ENCODE data around the gene CYP8B1. TPM values are rescaled to one million over a fixed set of nuclear protein-coding genes. Genes with fewer than 3 reads are reported as not detected.

Gene CYP8B1
- total RNA-seq, 1 donor = not detected

DNA sequence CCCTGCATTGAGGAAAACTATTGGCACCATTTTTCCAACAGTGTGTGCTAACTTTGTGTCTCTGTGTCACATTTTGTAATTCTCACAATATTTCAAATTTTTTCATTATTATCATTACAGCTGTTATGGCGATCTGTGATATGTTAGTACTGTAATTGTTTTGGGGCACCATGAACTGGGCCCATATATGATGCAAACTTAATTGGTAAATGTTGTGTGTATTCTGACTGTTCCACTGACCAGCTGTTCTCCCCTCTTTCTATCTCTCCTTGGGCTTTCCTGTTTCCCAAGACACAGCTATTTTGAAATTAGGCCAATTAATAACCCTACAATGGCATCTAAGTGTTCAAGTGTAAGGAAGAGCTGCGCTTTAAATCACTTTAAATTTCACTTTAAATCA lies 2.2 kb upstream of the CYP8B1 start:
- Histone ChIP-seq H3K79me2 (ENCODE audit: insufficient read depth, low read length) (no peaks in the 10 kb centered on the region), H2AFZ (ENCODE audit: low read length) (no peak overlapping the region), H3K27me3 (ENCODE audit: insufficient read depth, low read length) (peaks cover 7% of the 10 kb centered on the region), H3K4me1 (ENCODE audit: insufficient read depth, low read length) (no peaks in the 10 kb centered on the region), H3K27ac (ENCODE audit: low read depth, low read length) (no peak overlapping the region), H3K4me2 (ENCODE audit: insufficient read depth, low read length) (no peak overlapping the region), H3K9me3 (ENCODE audit: low read depth, low read length) (no peaks in the 10 kb centered on the region), H4K20me1 (ENCODE audit: insufficient read depth, low read length) (no peaks in the 10 kb centered on the region), H3K36me3 (ENCODE audit: insufficient read depth, low read length) (no peaks in the 10 kb centered on the region), H3K4me3 (ENCODE audit: insufficient read depth, low read length) (no peak overlapping the region)
- TF ChIP-seq, protein P1, sequence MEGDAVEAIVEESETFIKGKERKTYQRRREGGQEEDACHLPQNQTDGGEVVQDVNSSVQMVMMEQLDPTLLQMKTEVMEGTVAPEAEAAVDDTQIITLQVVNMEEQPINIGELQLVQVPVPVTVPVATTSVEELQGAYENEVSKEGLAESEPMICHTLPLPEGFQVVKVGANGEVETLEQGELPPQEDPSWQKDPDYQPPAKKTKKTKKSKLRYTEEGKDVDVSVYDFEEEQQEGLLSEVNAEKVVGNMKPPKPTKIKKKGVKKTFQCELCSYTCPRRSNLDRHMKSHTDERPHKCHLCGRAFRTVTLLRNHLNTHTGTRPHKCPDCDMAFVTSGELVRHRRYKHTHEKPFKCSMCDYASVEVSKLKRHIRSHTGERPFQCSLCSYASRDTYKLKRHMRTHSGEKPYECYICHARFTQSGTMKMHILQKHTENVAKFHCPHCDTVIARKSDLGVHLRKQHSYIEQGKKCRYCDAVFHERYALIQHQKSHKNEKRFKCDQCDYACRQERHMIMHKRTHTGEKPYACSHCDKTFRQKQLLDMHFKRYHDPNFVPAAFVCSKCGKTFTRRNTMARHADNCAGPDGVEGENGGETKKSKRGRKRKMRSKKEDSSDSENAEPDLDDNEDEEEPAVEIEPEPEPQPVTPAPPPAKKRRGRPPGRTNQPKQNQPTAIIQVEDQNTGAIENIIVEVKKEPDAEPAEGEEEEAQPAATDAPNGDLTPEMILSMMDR (IDR thresholded peaks at IDR 0.05; ENCODE audit: extremely low read depth, low read depth, low read length) = no peak
- DNase-seq (ENCODE audit: insufficient read length, low spot score, missing footprints) = no peak

DNA sequence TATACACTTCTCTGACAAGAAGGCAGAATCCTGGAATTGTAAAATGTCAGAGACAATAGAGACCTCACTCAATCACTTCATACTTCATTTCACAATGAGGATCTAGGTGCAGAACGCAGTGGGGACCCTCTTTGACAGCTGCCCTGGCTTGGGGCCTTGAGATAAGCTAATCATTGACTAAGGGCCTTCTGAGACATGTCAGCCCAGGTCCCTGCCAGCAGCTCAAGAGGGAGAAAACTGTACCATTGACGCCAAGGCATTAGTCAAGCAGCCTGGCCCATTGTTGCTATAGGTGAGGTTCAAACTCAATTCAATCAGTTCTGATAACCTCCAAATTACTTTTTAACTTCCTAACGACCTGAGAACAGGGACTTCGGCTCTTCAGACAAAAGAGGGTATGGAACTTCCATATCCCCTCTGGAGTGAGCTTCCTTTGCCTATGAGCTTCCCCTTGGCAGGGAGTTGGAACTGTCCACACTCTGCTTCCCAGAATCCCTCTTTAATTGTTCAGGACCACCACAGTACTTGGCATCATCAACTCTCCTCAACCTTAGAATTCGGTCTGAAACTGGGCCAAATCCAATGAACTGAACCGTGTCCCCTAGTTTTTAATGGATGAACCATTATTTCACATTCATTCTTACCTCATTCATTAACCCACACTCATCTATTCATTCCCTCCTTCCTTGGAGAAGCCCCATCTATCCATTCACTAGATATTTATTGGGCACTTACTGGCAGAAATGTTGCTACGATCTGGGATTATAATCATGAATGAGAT lies 1.5 kb upstream of the CYP8B1 start:
- no peak overlapping the region for H3K4me2 ChIP-seq (ENCODE audit: insufficient read depth, low read length)

DNA sequence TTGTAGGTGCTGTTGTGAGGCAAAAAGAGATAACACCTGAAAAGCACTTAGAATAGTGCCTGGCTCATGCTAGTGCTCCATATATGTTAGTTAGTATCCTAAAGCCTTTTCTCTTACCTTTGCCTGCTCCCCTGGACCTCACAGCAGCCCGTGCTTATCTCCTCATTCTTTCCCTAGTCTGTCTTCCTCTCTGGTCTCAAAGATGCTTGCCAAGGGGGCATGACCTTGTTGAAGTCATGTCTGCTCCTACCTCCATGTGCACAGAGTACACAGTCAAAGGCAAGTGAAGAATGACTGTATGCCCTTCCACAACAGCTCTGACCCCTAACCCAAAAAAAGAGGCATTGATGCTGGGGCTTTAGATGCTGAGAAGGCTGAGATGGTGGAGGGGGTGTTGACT lies 722 bp upstream of the CYP8B1 start:
- TF ChIP-seq, protein P1 (IDR thresholded peaks at IDR 0.05; ENCODE audit: extremely low read depth, low read depth, low read length) = no peak
- no peak for DNase-seq (ENCODE audit: insufficient read length, low spot score, missing footprints)

More for the DNA sequence above, 1.5 kb upstream of the CYP8B1 start:
- Histone ChIP-seq H4K20me1 (ENCODE audit: insufficient read depth, low read length) (no peaks in the 10 kb centered on the region), H3K9me3 (ENCODE audit: low read depth, low read length) (no peaks in the 10 kb centered on the region), H3K27me3 (ENCODE audit: insufficient read depth, low read length) (peaks cover 7% of the 10 kb centered on the region), H3K4me3 (ENCODE audit: insufficient read depth, low read length) (no peak overlapping the region), H3K36me3 (ENCODE audit: insufficient read depth, low read length) (no peaks in the 10 kb centered on the region), H3K4me1 (ENCODE audit: insufficient read depth, low read length) (no peaks in the 10 kb centered on the region), H3K79me2 (ENCODE audit: insufficient read depth, low read length) (no peaks in the 10 kb centered on the region), H3K27ac (ENCODE audit: low read depth, low read length) (no peak overlapping the region), H2AFZ (ENCODE audit: low read length) (no peak overlapping the region)
- TF ChIP-seq, protein P1 (IDR thresholded peaks at IDR 0.05; ENCODE audit: extremely low read depth, low read depth, low read length) = no peak
- DNase-seq (ENCODE audit: insufficient read length, low spot score, missing footprints) = peak; percentile 62

DNA sequence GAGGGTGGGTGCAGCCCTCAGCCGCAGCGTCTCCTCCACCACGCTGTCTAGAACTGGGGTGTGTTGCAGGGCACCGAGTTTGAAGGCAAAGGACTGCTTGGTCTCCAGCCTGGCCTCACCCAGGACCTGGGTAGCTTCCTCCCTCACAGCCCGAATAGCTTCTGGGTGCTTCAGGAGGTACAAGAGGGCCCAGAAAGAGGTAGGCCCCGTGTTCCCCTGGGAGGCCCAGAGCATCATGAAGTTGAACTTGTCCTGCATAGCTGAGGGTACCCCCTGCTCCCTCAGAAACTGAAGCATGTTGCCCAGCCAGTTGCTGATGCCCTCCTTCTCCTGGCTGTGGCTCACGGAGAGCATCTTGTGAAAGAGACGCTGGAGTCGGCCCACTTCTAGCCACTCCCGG lies 930 bp downstream of the CYP8B1 start:
- TF ChIP-seq, protein P1 (IDR thresholded peaks at IDR 0.05; ENCODE audit: extremely low read depth, low read depth, low read length) = no peak
- H3K36me3 ChIP-seq (ENCODE audit: insufficient read depth, low read length) = no peaks in the 10 kb centered on the region
- no peak overlapping the region for H2AFZ ChIP-seq (ENCODE audit: low read length)
- H3K27ac ChIP-seq (ENCODE audit: low read depth, low read length) = no peak overlapping the region
- no peaks in the 10 kb centered on the region for H4K20me1 ChIP-seq (ENCODE audit: insufficient read depth, low read length)
- H3K27me3 ChIP-seq (ENCODE audit: insufficient read depth, low read length) = peaks cover 7% of the 10 kb centered on the region
- H3K9me3 ChIP-seq (ENCODE audit: low read depth, low read length) = no peaks in the 10 kb centered on the region
- no peaks in the 10 kb centered on the region for H3K4me1 ChIP-seq (ENCODE audit: insufficient read depth, low read length)
- no peak overlapping the region for H3K4me3 ChIP-seq (ENCODE audit: insufficient read depth, low read length)
- no peaks in the 10 kb centered on the region for H3K79me2 ChIP-seq (ENCODE audit: insufficient read depth, low read length)
- DNase-seq (ENCODE audit: insufficient read length, low spot score, missing footprints) = peak; percentile 10
- no peak overlapping the region for H3K4me2 ChIP-seq (ENCODE audit: insufficient read depth, low read length)

More for the DNA sequence above, 722 bp upstream of the CYP8B1 start:
- Histone ChIP-seq H3K79me2 (ENCODE audit: insufficient read depth, low read length) (no peaks in the 10 kb centered on the region), H3K4me1 (ENCODE audit: insufficient read depth, low read length) (no peaks in the 10 kb centered on the region), H3K4me2 (ENCODE audit: insufficient read depth, low read length) (no peak overlapping the region), H2AFZ (ENCODE audit: low read length) (no peak overlapping the region), H4K20me1 (ENCODE audit: insufficient read depth, low read length) (no peaks in the 10 kb centered on the region), H3K4me3 (ENCODE audit: insufficient read depth, low read length) (no peak overlapping the region), H3K36me3 (ENCODE audit: insufficient read depth, low read length) (no peaks in the 10 kb centered on the region), H3K27me3 (ENCODE audit: insufficient read depth, low read length) (peaks cover 7% of the 10 kb centered on the region), H3K9me3 (ENCODE audit: low read depth, low read length) (no peaks in the 10 kb centered on the region), H3K27ac (ENCODE audit: low read depth, low read length) (no peak overlapping the region)
